CD4-positive, alpha-beta T cell treated with Interleukin-12 subunit alpha and Interleukin-12 subunit beta, for 1 hour (primary cell): ENCODE results near the gene PCDHB1.
"Not testable (repeated sequence)": the region's sequence is repeated elsewhere in the genome, so short reads cannot be mapped to it uniquely, and the experiment has no call there.

Experiments
- DNase-seq: peaks from one replicate; pipeline ENCODE4 v3.0.0-alpha.2; 2020

Gene PCDHB1

GRCh38 chr5:141084487-141084989 lies 33.4 kb downstream of the PCDHB1 start:
- DNase-seq, result peak; percentile 45

- DNase-seq, result no peak
Observed at GRCh38 chr5:141094481-141095262, 43.5 kb downstream of the PCDHB1 start, which contains the start of gene PCDHB2. PCDHB2 (plus strand) TSS chr5:141094615; CDS start chr5:141094791, 176 bp downstream.

DNA sequence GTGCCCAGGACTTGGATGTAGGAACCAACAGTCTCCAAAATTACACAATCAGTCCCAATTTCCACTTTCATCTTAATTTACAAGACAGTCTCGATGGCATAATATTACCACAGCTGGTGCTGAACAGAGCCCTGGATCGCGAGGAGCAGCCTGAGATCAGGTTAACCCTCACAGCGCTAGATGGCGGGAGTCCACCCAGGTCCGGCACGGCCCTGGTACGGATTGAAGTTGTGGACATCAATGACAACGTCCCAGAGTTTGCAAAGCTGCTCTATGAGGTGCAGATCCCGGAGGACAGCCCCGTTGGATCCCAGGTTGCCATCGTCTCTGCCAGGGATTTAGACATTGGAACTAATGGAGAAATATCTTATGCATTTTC lies 44.1 kb downstream of the PCDHB1 start:
- DNase-seq, result no peak

DNA sequence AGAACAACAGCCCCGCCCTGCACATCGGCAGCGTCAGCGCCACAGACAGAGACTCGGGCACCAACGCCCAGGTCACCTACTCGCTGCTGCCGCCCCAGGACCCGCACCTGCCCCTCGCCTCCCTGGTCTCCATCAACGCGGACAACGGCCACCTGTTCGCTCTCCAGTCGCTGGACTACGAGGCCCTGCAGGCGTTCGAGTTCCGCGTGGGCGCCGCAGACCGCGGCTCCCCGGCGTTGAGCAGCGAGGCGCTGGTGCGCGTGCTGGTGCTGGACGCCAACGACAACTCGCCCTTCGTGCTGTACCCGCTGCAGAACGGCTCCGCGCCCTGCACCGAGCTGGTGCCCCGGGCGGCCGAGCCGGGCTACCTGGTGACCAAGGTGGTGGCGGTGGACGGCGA lies 45.0 kb downstream of the PCDHB1 start:
- DNase-seq, result not testable (repeated sequence)

GRCh38 chr5:141096586-141096985 lies 45.4 kb downstream of the PCDHB1 start:
- DNase-seq, result not testable (repeated sequence)

GRCh38 chr5:141100243-141100805 lies 49.1 kb downstream of the PCDHB1 start, which contains the start of gene PCDHB3:
PCDHB3 (plus strand) TSS chr5:141100473; CDS start chr5:141100650, 177 bp downstream.
- peak; percentile 2 for DNase-seq

DNA sequence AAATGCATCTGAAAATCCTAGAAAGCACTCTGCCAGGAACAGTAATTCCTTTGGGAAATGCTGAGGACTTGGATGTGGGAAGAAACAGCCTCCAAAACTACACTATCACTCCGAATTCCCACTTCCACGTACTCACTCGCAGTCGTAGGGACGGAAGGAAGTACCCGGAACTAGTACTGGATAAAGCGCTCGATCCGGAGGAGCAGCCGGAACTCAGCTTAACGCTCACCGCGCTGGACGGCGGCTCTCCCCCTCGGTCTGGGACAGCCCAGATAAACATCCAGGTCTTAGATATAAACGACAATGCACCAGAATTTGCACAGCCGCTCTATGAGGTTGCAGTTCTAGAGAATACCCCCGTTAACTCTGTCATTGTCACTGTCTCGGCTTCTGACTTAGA lies 49.9 kb downstream of the PCDHB1 start:
- no peak for DNase-seq

GRCh38 chr5:141102070-141102469 lies 50.9 kb downstream of the PCDHB1 start:
- not testable (repeated sequence) for DNase-seq

DNA sequence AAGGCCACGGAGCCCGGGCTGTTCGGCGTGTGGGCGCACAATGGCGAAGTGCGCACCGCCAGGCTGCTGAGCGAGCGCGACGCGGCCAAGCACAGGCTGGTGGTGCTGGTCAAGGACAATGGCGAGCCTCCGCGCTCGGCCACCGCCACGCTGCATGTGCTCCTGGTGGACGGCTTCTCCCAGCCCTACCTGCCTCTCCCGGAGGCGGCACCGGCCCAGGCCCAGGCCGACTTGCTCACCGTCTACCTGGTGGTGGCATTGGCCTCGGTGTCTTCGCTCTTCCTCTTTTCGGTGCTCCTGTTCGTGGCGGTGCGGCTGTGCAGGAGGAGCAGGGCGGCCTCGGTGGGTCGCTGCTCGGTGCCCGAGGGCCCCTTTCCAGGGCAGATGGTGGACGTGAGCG lies 51.3 kb downstream of the PCDHB1 start:
- not testable (repeated sequence) for DNase-seq

DNA sequence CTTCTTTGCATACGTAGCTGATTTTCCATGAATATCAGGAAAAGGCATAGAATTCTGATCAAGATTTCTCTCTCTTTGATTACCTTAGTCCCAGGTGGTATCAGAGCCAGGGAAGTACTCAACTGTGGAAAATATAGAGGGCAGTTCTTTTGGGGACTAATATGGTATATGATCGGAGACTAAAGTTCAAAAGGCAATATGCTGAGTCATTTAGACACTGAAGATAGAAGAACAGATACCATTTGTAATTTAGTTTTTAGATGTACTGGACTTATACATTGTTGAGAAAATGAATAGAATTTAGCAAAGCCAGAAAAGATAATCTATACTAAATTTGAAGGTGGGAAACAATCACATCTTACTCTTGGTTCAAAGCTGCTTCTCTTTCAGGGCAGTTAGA lies 54.2 kb downstream of the PCDHB1 start:
- DNase-seq, result no peak
